Fibroblast of mammary gland (primary cell): Measurements from ENCODE around the gene NCOR1.
A peak's percentile ranks its signal among the peaks of the same experiment; 100 is the strongest.

ENCODE experiments used
- DNase-seq: peaks from one replicate; pipeline ENCODE4 v3.0.0-alpha.2; 2010; ENCODE audit warnings: low read depth
- H3K4me3 ChIP-seq: 2 replicates; pipeline ENCODE4 v1.5.1; 2011; ENCODE audit warnings: low read depth, mild to moderate bottlenecking, low read length, moderate library complexity; ENCODE audit not compliant: control insufficient read depth
- TF ChIP-seq, protein P1 (sequence below): conservative IDR thresholded peaks from 2 replicates; pipeline ENCODE4 v1.5.1; 2011; ENCODE audit warnings: low read depth, low read length, inconsistent platforms; ENCODE audit not compliant: control insufficient read depth, insufficient read depth

Gene NCOR1

DNA sequence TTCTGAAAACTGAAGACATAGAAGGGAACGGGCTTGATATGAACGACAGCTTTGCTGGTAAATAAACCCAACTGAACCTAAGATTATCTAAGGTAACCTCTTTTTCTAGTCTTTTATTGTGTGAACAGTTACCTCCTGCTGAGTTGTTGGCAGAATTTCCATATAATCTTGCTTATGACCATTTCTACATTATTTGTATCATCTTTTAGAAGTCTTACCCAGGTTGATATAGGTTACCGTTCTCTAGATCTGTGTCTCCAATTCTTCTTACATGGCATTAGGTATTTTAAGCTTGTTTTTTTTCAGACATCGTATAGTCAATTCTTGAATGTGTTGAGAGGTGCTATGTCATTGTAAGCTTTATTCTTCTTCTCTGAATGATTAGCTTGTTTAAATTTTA lies 191.5 kb downstream of the NCOR1 start:
- H3K4me3 ChIP-seq, result no peak overlapping the region
- TF ChIP-seq, protein P1, sequence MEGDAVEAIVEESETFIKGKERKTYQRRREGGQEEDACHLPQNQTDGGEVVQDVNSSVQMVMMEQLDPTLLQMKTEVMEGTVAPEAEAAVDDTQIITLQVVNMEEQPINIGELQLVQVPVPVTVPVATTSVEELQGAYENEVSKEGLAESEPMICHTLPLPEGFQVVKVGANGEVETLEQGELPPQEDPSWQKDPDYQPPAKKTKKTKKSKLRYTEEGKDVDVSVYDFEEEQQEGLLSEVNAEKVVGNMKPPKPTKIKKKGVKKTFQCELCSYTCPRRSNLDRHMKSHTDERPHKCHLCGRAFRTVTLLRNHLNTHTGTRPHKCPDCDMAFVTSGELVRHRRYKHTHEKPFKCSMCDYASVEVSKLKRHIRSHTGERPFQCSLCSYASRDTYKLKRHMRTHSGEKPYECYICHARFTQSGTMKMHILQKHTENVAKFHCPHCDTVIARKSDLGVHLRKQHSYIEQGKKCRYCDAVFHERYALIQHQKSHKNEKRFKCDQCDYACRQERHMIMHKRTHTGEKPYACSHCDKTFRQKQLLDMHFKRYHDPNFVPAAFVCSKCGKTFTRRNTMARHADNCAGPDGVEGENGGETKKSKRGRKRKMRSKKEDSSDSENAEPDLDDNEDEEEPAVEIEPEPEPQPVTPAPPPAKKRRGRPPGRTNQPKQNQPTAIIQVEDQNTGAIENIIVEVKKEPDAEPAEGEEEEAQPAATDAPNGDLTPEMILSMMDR, result no peak

GRCh38 chr17:16019347-16019746 lies 196.0 kb downstream of the NCOR1 start:
- no peak for DNase-seq
- TF ChIP-seq, protein P1, result no peak
- H3K4me3 ChIP-seq, result no peak overlapping the region

More for the DNA sequence above, 191.5 kb downstream of the NCOR1 start:
- no peak for DNase-seq

GRCh38 chr17:16013943-16014407 lies 201.4 kb downstream of the NCOR1 start:
- peak; percentile 88 for DNase-seq
- TF ChIP-seq, protein P1, result peak; percentile 86
- H3K4me3 ChIP-seq, result no peak overlapping the region

- TF ChIP-seq, protein P1, result no peak
- no peak for DNase-seq
- H3K4me3 ChIP-seq, result no peak overlapping the region
These were observed 207.9 kb downstream of the NCOR1 start for GRCh38 chr17:16007439-16007838.

DNA sequence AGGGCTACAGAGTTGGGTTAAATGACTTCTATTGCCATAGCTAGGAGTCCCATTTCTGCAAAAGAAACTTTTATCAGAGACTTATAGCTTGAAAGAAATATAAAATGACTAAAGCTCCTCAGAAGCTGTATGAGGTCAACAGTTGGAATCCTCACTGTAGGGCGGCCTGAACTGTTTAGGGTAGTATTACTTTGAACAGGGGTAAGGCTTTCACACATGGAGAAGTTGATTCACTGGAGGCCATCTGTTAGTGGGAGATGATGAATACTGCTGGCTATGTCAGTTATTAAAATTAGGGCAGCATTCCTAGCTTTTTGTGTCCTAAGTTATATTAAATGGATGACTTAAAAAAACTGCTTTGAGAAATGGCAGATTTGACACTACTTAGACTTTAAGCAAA lies 209.7 kb downstream of the NCOR1 start:
- no peak overlapping the region for H3K4me3 ChIP-seq
- TF ChIP-seq, protein P1, result no peak
- DNase-seq, result no peak

GRCh38 chr17:16003841-16004240 lies 211.5 kb downstream of the NCOR1 start:
- H3K4me3 ChIP-seq, result no peak overlapping the region
- DNase-seq, result no peak
- TF ChIP-seq, protein P1, result no peak

DNA sequence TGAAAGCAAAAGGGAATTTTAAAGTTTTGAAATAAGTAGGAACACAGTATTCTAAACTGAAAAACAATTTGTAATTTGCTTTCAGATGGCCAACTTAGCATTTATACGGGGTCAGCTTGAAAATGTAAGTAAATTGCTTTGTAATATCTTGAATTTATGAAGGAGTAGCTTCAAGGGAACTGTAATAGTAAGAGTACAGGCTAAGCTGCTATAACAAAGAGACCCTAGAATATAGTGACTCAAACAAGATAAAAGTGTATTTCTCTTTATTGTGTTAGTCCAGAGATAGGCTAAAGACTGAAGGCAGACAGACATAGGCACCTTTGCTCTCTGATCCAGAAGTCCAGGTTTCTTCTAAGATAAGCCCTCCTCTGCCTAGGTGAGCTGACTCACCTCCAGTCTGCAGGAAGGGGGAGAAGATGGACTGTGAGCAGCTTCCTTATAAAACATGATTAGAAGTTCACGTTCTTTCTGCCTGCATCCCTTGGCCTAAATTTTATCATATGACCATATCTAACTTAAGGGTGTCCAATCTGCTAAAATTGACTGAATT lies 212.6 kb downstream of the NCOR1 start:
- H3K4me3 ChIP-seq, result no peak overlapping the region
- no peak for DNase-seq
- TF ChIP-seq, protein P1, result no peak
